ENCODE data around the gene FAM24B.

DNA sequence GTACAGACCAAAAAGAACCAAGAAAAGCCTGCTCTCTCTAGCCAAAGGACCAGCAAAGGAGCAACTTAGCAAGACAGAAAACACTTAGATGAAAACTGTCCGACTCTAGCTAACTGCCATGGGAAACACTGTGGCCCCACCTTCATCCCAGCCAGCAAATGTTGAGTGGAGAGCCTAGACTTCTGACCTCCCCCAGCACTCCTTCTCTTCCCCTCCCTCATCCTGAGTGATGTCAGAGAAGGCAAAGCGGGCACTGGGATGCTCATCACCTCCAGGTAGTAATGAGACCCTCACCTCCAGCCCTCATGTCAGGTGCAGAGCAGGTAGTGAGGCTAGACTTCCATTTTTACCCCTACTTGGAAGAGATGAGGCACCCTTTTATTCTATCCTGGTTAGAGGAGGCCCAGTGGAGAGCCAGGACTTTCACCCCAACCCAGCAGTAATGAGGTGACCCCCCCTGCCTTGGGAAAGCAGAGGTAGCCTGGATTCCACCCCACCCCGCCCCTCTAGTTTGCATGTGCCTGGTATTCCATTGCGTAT, 50.6 kb downstream of the FAM24B start:
- TF ChIP-seq, protein P1, sequence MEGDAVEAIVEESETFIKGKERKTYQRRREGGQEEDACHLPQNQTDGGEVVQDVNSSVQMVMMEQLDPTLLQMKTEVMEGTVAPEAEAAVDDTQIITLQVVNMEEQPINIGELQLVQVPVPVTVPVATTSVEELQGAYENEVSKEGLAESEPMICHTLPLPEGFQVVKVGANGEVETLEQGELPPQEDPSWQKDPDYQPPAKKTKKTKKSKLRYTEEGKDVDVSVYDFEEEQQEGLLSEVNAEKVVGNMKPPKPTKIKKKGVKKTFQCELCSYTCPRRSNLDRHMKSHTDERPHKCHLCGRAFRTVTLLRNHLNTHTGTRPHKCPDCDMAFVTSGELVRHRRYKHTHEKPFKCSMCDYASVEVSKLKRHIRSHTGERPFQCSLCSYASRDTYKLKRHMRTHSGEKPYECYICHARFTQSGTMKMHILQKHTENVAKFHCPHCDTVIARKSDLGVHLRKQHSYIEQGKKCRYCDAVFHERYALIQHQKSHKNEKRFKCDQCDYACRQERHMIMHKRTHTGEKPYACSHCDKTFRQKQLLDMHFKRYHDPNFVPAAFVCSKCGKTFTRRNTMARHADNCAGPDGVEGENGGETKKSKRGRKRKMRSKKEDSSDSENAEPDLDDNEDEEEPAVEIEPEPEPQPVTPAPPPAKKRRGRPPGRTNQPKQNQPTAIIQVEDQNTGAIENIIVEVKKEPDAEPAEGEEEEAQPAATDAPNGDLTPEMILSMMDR (IDR thresholded peaks at IDR 0.05; ENCODE audit: low read depth, low read length), result no peak
- TF ChIP-seq EZH2phosphoT487 (IDR thresholded peaks at IDR 0.05; ENCODE audit: low read depth), result no peak
